GM23248 (cell line): ENCODE data around the gene RNF215. TPM values are rescaled to one million over a fixed set of nuclear protein-coding genes. Genes with fewer than 3 reads are reported as not detected.

Experiments
- DNase-seq: peaks from one replicate; pipeline ENCODE4 v3.0.0-alpha.2; 2015
- H2AFZ ChIP-seq: fragments of 200-600 bp; sonication (generic); 2 replicates; pipeline ENCODE4 v1.6.1; 2016; ENCODE audit warnings: antibody characterized with exemption
- H3F3A ChIP-seq: fragments of 200-600 bp; sonication (generic); 2 replicates; pipeline ENCODE4 v1.6.1; 2016; ENCODE audit warnings: mild to moderate bottlenecking, antibody characterized with exemption, mixed run types; ENCODE audit not compliant: insufficient read depth
- H3K27ac ChIP-seq: fragments of 200-600 bp; sonication (generic); 2 replicates; pipeline ENCODE4 v1.5.1; 2016; ENCODE audit warnings: mild to moderate bottlenecking
- H3K27me3 ChIP-seq: fragments of 200-600 bp; sonication (generic); replicated peaks from 2 replicates; pipeline ENCODE4 v1.6.1; 2016; ENCODE audit warnings: mild to moderate bottlenecking; ENCODE audit not compliant: insufficient read depth
- H3K36me3 ChIP-seq: fragments of 200-600 bp; sonication (generic); 2 replicates; pipeline ENCODE4 v1.6.1; 2016; ENCODE audit warnings: low read depth, mild to moderate bottlenecking
- H3K4me1 ChIP-seq: fragments of 200-600 bp; sonication (generic); 2 replicates; pipeline ENCODE4 v1.6.1; 2016; ENCODE audit warnings: mild to moderate bottlenecking; ENCODE audit not compliant: insufficient read depth
- H3K4me2 ChIP-seq: fragments of 200-600 bp; sonication (generic); one replicate; pipeline ENCODE4 v1.6.1; 2016; ENCODE audit warnings: mild to moderate bottlenecking; ENCODE audit not compliant: unreplicated experiment
- H3K4me3 ChIP-seq: fragments of 200-600 bp; sonication (generic); 2 replicates; pipeline ENCODE4 v1.5.1; 2016; ENCODE audit warnings: mild to moderate bottlenecking
- H3K79me2 ChIP-seq: fragments of 200-600 bp; sonication (generic); 2 replicates; pipeline ENCODE4 v1.6.1; 2016; ENCODE audit warnings: mild to moderate bottlenecking; ENCODE audit not compliant: insufficient read depth
- H3K9ac ChIP-seq: fragments of 200-600 bp; sonication (generic); 2 replicates; pipeline ENCODE4 v1.6.1; 2016; ENCODE audit warnings: mild to moderate bottlenecking
- H3K9me2 ChIP-seq: fragments of 200-600 bp; sonication (generic); 2 replicates; pipeline ENCODE4 v1.6.1; 2016; ENCODE audit warnings: mixed run types, mild to moderate bottlenecking, moderate library complexity; ENCODE audit not compliant: insufficient read depth
- H3K9me3 ChIP-seq: fragments of 200-600 bp; sonication (generic); one replicate; pipeline ENCODE4 v1.6.1; 2017; ENCODE audit warnings: low read depth
- H4K20me1 ChIP-seq: fragments of 200-600 bp; sonication (generic); 2 replicates; pipeline ENCODE4 v1.6.0; 2016; ENCODE audit not compliant: insufficient read depth
- EZH2 ChIP-seq: fragments of 200-600 bp; sonication (generic); IDR thresholded peaks from 2 replicates; pipeline ENCODE4 v1.6.1; 2018; ENCODE audit warnings: antibody characterized with exemption, mild to moderate bottlenecking; ENCODE audit not compliant: insufficient read depth, poor library complexity, severe bottlenecking
- EZH2phosphoT487 ChIP-seq: fragments of 200-600 bp; sonication (generic); IDR thresholded peaks from 2 replicates; pipeline ENCODE4 v1.6.1; 2018; ENCODE audit warnings: antibody characterized with exemption, moderate library complexity, mild to moderate bottlenecking, low read depth; ENCODE audit not compliant: insufficient read depth
- WGBS, 2 experiments: methylation state at CpG; one replicate each; pipeline ENCODE4 v1.1.6; 2015 to 2017; ENCODE audit warnings: low lambda C conversion rate in 2 of 2, low coverage in 1 of 2; ENCODE audit errors: missing lambda C conversion rate in 2 of 2; 5-methylcytosine and 5-hydroxymethylcytosine counted together
- in situ Hi-C: fragments of 300-500 bp; cut with MboI; formaldehyde crosslinking; loops from 2 replicates; pipeline ENCODE4 v1.15.0; 2020
- polyA plus RNA-seq: library from polyadenylated mRNA; unstranded; fragments of >200 nt; fragmentation: Nextera tagmentation; extraction: Ambion mirVana; gene quantifications from 2 replicates; pipeline ENCODE4 v1.2.1, GENCODE V29; 2016
- total RNA-seq: library from RNA; depleted of rRNA; stranded (reverse); fragments of >200 nt; shearing (Covaris generic); gene quantifications from 2 replicates; pipeline ENCODE4 v1.2.3, GENCODE V29; 2014

The RNF215 gene
- total and polyA plus RNA-seq, 2 experiments from 2014 or later, result 2.9 to 29.9 TPM

- Histone ChIP-seq H3F3A (peaks cover 8% of the 10 kb centered on the region), H3K4me2 (peak within 1 kb of the TSS; percentile 92), H3K79me2 (peaks cover 60% of the 10 kb centered on the region), H3K9ac (peak within 1 kb of the TSS; percentile 89), H2AFZ (peak within 1 kb of the TSS; percentile 82), H4K20me1 (no peaks in the 10 kb centered on the region), H3K9me2 (no peaks in the 10 kb centered on the region), H3K4me1 (peaks cover 33% of the 10 kb centered on the region), H3K4me3 (peak within 1 kb of the TSS; percentile 86), H3K27me3 (no peaks in the 10 kb centered on the region), H3K9me3 (no peaks in the 10 kb centered on the region), H3K27ac (peak within 1 kb of the TSS; percentile 65), H3K36me3 (no peaks in the 10 kb centered on the region)
- in situ Hi-C loops, result loop anchor here (10.0 kb wide), 1 partner anchor 292 kb away; no protein-coding TSS in a partner anchor
- TF ChIP-seq EZH2phosphoT487, result no peak
- no peak for TF ChIP-seq EZH2
- DNase-seq, result peak; percentile 84
- WGBS, 2 experiments, result 1 to 3% methylated on average over 40 to 54 of the region's 56 CpGs
These were observed 9.9 kb upstream of the RNF215 start, which contains the start of gene SEC14L2 for GRCh38 chr22:30396871-30397655. Gene SEC14L2 (plus strand): TSS chr22:30397018. CDS start chr22:30397117, 99 bp downstream.

GRCh38 chr22:30393885-30394284 is 6.7 kb upstream of the RNF215 start:
- Histone ChIP-seq H2AFZ (no peak overlapping the region), H3K4me3 (no peak overlapping the region), H3K9ac (no peak overlapping the region), H4K20me1 (no peaks in the 10 kb centered on the region), H3K4me1 (peaks cover 21% of the 10 kb centered on the region), H3K27me3 (no peaks in the 10 kb centered on the region), H3F3A (peaks cover 5% of the 10 kb centered on the region), H3K9me3 (no peaks in the 10 kb centered on the region), H3K27ac (no peak overlapping the region), H3K9me2 (no peaks in the 10 kb centered on the region), H3K79me2 (peaks cover 30% of the 10 kb centered on the region), H3K36me3 (no peaks in the 10 kb centered on the region), H3K4me2 (no peak overlapping the region)
- no peak for DNase-seq
- TF ChIP-seq EZH2phosphoT487, result no peak
- no peak for TF ChIP-seq EZH2
- WGBS, 2 experiments, result 92 to 100% methylated on average over 3 of the region's 3 CpGs
- in situ Hi-C loops, result loop anchor here (10.0 kb wide), 1 partner anchor 289 kb away; no protein-coding TSS in a partner anchor

- no peaks in the 10 kb centered on the region for H3K27me3 ChIP-seq
- peaks cover 25% of the 10 kb centered on the region for H3K79me2 ChIP-seq
- DNase-seq, result no peak
- in situ Hi-C loops, result loop anchor here (10.0 kb wide), 1 partner anchor 288 kb away; no protein-coding TSS in a partner anchor
- H3K36me3 ChIP-seq, result no peaks in the 10 kb centered on the region
- peaks cover 16% of the 10 kb centered on the region for H3K4me1 ChIP-seq
- TF ChIP-seq EZH2 (no peak), EZH2phosphoT487 (no peak)
- H4K20me1 ChIP-seq, result no peaks in the 10 kb centered on the region
- no peak overlapping the region for H3K9ac ChIP-seq
- H3K4me2 ChIP-seq, result no peak overlapping the region
- H2AFZ ChIP-seq, result no peak overlapping the region
- H3K27ac ChIP-seq, result no peak overlapping the region
- H3K9me2 ChIP-seq, result no peaks in the 10 kb centered on the region
- H3K9me3 ChIP-seq, result no peaks in the 10 kb centered on the region
- H3F3A ChIP-seq, result no peaks in the 10 kb centered on the region
- 82 to 91% methylated on average over 7 of the region's 7 CpGs for WGBS, 2 experiments
- no peak overlapping the region for H3K4me3 ChIP-seq
These were observed 6.1 kb upstream of the RNF215 start for GRCh38 chr22:30393322-30393680.

- no peaks in the 10 kb centered on the region for H4K20me1 ChIP-seq
- peaks cover 10% of the 10 kb centered on the region for H3K4me1 ChIP-seq
- H3F3A ChIP-seq, result no peaks in the 10 kb centered on the region
- H3K27me3 ChIP-seq, result no peaks in the 10 kb centered on the region
- peak; percentile 40 for DNase-seq
- in situ Hi-C loops, result loop anchor here (10.0 kb wide), 1 partner anchor 288 kb away; no protein-coding TSS in a partner anchor
- 70 to 74% methylated on average over 9 of the region's 9 CpGs for WGBS, 2 experiments
- no peak overlapping the region for H3K9ac ChIP-seq
- H3K9me2 ChIP-seq, result no peaks in the 10 kb centered on the region
- no peaks in the 10 kb centered on the region for H3K36me3 ChIP-seq
- H2AFZ ChIP-seq, result no peak overlapping the region; the same call in 1 of the 2 replicates
- no peak overlapping the region for H3K4me2 ChIP-seq
- peaks cover 19% of the 10 kb centered on the region for H3K79me2 ChIP-seq
- H3K9me3 ChIP-seq, result no peaks in the 10 kb centered on the region
- TF ChIP-seq EZH2phosphoT487 (no peak), EZH2 (no peak)
- no peak overlapping the region for H3K27ac ChIP-seq
- no peak overlapping the region for H3K4me3 ChIP-seq
These were observed 5.6 kb upstream of the RNF215 start for GRCh38 chr22:30392661-30393321.
